PC-3 (cell line): ENCODE data around the gene FCRL6.

Experiments
- CTCF ChIP-seq: fragments of 300-600 bp; sonication (generic); conservative IDR thresholded peaks from 2 replicates; pipeline ENCODE4 v1.5.1; 2017; ENCODE audit warnings: antibody characterized with exemption, low read depth, mild to moderate bottlenecking, low read length
- EZH2 ChIP-seq: fragments of 300-600 bp; sonication (generic); IDR thresholded peaks from one replicate; pipeline ENCODE4 v1.6.1; 2017; ENCODE audit warnings: antibody characterized with exemption, mild to moderate bottlenecking, low read length; ENCODE audit not compliant: unreplicated experiment

DNA sequence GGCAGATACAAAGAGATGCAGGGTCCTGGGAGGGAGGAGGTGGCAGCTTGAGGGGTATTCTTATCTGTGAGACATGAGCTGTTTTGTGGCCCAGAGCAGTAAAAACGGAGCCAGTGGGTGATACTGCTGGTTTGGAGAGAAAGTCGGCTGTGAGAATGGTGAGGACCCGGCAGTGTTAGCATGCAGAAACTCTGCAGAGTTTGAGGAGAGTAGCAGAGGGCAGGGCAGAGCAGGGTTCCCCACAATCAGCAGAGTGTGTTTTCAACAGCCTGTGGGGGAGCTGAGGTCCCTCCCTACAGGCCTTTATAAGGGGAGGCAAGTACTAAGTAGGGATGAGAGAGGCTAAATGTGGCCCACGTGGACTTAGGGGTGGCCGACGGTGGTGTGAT is 24.9 kb downstream of the FCRL6 start:
- no peak for TF ChIP-seq EZH2
- no peak for TF ChIP-seq CTCF
